GM19397 (cell line): ENCODE results near the gene HYCC2.
"Not testable (repeated sequence)": the region's sequence is repeated elsewhere in the genome, so short reads cannot be mapped to it uniquely, and the experiment has no call there.

Experiments used
- ATAC-seq: cut with Tn5 transposase; IDR thresholded peaks from one replicate; pipeline ENCODE4 v1.9.1; 2021; ENCODE audit warnings: mild to moderate bottlenecking, moderate library complexity; ENCODE audit not compliant: unreplicated experiment

HYCC2 gene

GRCh38 chr2:201073071-201073470 lies 1.6 kb upstream of the HYCC2 start:
- ATAC-seq: no peak

- ATAC-seq: no peak
Measured at GRCh38 chr2:201072201-201072530, 695 bp upstream of the HYCC2 start.

- peak; percentile 33 for ATAC-seq
Measured at GRCh38 chr2:201070948-201071478, 458 bp downstream of the HYCC2 start.

- ATAC-seq: no peak
Measured at GRCh38 chr2:201064797-201065329, 6.6 kb downstream of the HYCC2 start.

- ATAC-seq: not testable (repeated sequence)
Measured at GRCh38 chr2:201063516-201063915, 8.0 kb downstream of the HYCC2 start.

- ATAC-seq: no peak
Measured at GRCh38 chr2:201059961-201060755, 11.3 kb downstream of the HYCC2 start.

GRCh38 chr2:201058914-201059313 lies 12.6 kb downstream of the HYCC2 start:
- no peak for ATAC-seq

GRCh38 chr2:201057715-201058248 lies 13.7 kb downstream of the HYCC2 start:
- ATAC-seq: no peak

GRCh38 chr2:201057087-201057521 lies 14.4 kb downstream of the HYCC2 start:
- no peak for ATAC-seq

GRCh38 chr2:201049455-201049854 lies 22.0 kb downstream of the HYCC2 start:
- no peak for ATAC-seq

- no peak for ATAC-seq
Measured at GRCh38 chr2:201046881-201047280, 24.6 kb downstream of the HYCC2 start.

- ATAC-seq: not testable (repeated sequence)
Measured at GRCh38 chr2:201043050-201043449, 28.4 kb downstream of the HYCC2 start.

GRCh38 chr2:201042451-201042850 lies 29.0 kb downstream of the HYCC2 start:
- ATAC-seq: not testable (repeated sequence)

- ATAC-seq: no peak
Measured at GRCh38 chr2:201040867-201041628, 30.4 kb downstream of the HYCC2 start.

GRCh38 chr2:201038855-201039254 lies 32.6 kb downstream of the HYCC2 start:
- ATAC-seq: no peak

- not testable (repeated sequence) for ATAC-seq
Measured at GRCh38 chr2:201038361-201038760, 33.1 kb downstream of the HYCC2 start.

GRCh38 chr2:201034355-201034754 lies 37.1 kb downstream of the HYCC2 start:
- not testable (repeated sequence) for ATAC-seq

- no peak for ATAC-seq
Measured at GRCh38 chr2:201024518-201024917, 47.0 kb downstream of the HYCC2 start.

- no peak for ATAC-seq
Measured at GRCh38 chr2:201021914-201022313, 49.6 kb downstream of the HYCC2 start.
